Measurements from ENCODE around the gene MGAT5B.

The MGAT5B gene

GRCh38 chr17:76924345-76925342 is 56.4 kb downstream of the MGAT5B start:
- in situ Hi-C loops (cut with MboI; ENCODE audit: low sequenced_read_pairs, unreplicated experiment): no loop called here
- DNase-seq (ENCODE audit: low spot score): no peak
- no peak for TF ChIP-seq CTCF (IDR thresholded peaks at IDR 0.05; ENCODE audit: borderline replicate concordance, control extremely low read depth, extremely low read depth, insufficient read depth, missing control alignments)

- TF ChIP-seq CTCF (IDR thresholded peaks at IDR 0.05; ENCODE audit: borderline replicate concordance, control extremely low read depth, extremely low read depth, insufficient read depth, missing control alignments): no peak
- DNase-seq (ENCODE audit: low spot score): no peak
- in situ Hi-C loops (cut with MboI; ENCODE audit: low sequenced_read_pairs, unreplicated experiment): no loop called here
These were observed 57.3 kb downstream of the MGAT5B start for GRCh38 chr17:76925441-76925891.

GRCh38 chr17:76926237-76926866 is 58.1 kb downstream of the MGAT5B start:
- TF ChIP-seq CTCF (IDR thresholded peaks at IDR 0.05; ENCODE audit: borderline replicate concordance, control extremely low read depth, extremely low read depth, insufficient read depth, missing control alignments): no peak
- in situ Hi-C loops (cut with MboI; ENCODE audit: low sequenced_read_pairs, unreplicated experiment): no loop called here

GRCh38 chr17:76927577-76927976 is 59.4 kb downstream of the MGAT5B start:
- TF ChIP-seq CTCF (IDR thresholded peaks at IDR 0.05; ENCODE audit: borderline replicate concordance, control extremely low read depth, extremely low read depth, insufficient read depth, missing control alignments): no peak

More at GRCh38 chr17:76926237-76926866, 58.1 kb downstream of the MGAT5B start:
- DNase-seq (ENCODE audit: low spot score): no peak

GRCh38 chr17:76927982-76928381 is 59.8 kb downstream of the MGAT5B start:
- in situ Hi-C loops (cut with MboI; ENCODE audit: low sequenced_read_pairs, unreplicated experiment): no loop called here
- TF ChIP-seq CTCF (IDR thresholded peaks at IDR 0.05; ENCODE audit: borderline replicate concordance, control extremely low read depth, extremely low read depth, insufficient read depth, missing control alignments): no peak
- no peak for DNase-seq (ENCODE audit: low spot score)

More at GRCh38 chr17:76927577-76927976, 59.4 kb downstream of the MGAT5B start:
- DNase-seq (ENCODE audit: low spot score): no peak
- in situ Hi-C loops (cut with MboI; ENCODE audit: low sequenced_read_pairs, unreplicated experiment): no loop called here

GRCh38 chr17:76929148-76929547 is 60.9 kb downstream of the MGAT5B start:
- no peak for TF ChIP-seq CTCF (IDR thresholded peaks at IDR 0.05; ENCODE audit: borderline replicate concordance, control extremely low read depth, extremely low read depth, insufficient read depth, missing control alignments)
- in situ Hi-C loops (cut with MboI; ENCODE audit: low sequenced_read_pairs, unreplicated experiment): no loop called here
- DNase-seq (ENCODE audit: low spot score): no peak
